DMS79 treated with DMSO at 0.1 percent for 48 hours (cell line): ENCODE data around the gene ZNF22.
A peak's percentile ranks its signal among the peaks of the same experiment; 100 is the strongest.
"Not testable (repeated sequence)": the region's sequence is repeated elsewhere in the genome, so short reads cannot be mapped to it uniquely, and the experiment has no call there.

Experiments
- DNase-seq: peaks from one replicate; lab custom pipeline; 2025; lab: John Stamatoyannopoulos, UW

The ZNF22 gene

GRCh38 chr10:44991571-44991970, 9.2 kb upstream of the ZNF22 start:
- DNase-seq = no peak

- DNase-seq = no peak
Measured at GRCh38 chr10:44992070-44992731, 8.5 kb upstream of the ZNF22 start.

GRCh38 chr10:44992732-44993225, 7.9 kb upstream of the ZNF22 start:
- no peak for DNase-seq

- DNase-seq = no peak
Measured at GRCh38 chr10:44993226-44993921, 7.3 kb upstream of the ZNF22 start.

GRCh38 chr10:44993922-44994751, 6.6 kb upstream of the ZNF22 start:
- DNase-seq = no peak

- no peak for DNase-seq
Measured at GRCh38 chr10:44994752-44995530, 5.8 kb upstream of the ZNF22 start.

- no peak for DNase-seq
Measured at GRCh38 chr10:44995581-44995913, 5.2 kb upstream of the ZNF22 start.

GRCh38 chr10:44995914-44996669, 4.6 kb upstream of the ZNF22 start:
- DNase-seq = no peak

- DNase-seq = no peak
Measured at GRCh38 chr10:44997105-44997748, 3.5 kb upstream of the ZNF22 start.

- DNase-seq = no peak
Measured at GRCh38 chr10:44998146-44998631, 2.5 kb upstream of the ZNF22 start.

- DNase-seq = peak; percentile 21
Measured at GRCh38 chr10:45000138-45000751, 478 bp upstream of the ZNF22 start.

GRCh38 chr10:45001381-45002148, 842 bp downstream of the ZNF22 start:
- peak; percentile 7 for DNase-seq

GRCh38 chr10:45003432-45004000, 2.8 kb downstream of the ZNF22 start:
- DNase-seq = no peak

GRCh38 chr10:45004661-45005060, 3.9 kb downstream of the ZNF22 start:
- DNase-seq = no peak

- DNase-seq = no peak
Measured at GRCh38 chr10:45005284-45005683, 4.6 kb downstream of the ZNF22 start.

GRCh38 chr10:45006276-45007030, 5.7 kb downstream of the ZNF22 start:
- no peak for DNase-seq

GRCh38 chr10:45008524-45009161, 7.9 kb downstream of the ZNF22 start:
- peak; percentile 55 for DNase-seq

- DNase-seq = not testable (repeated sequence)
Measured at GRCh38 chr10:45014557-45014956, 13.8 kb downstream of the ZNF22 start.
